ENCODE results near the gene FADS1. TPM values are rescaled to one million over a fixed set of nuclear protein-coding genes. Genes with fewer than 3 reads are reported as not detected.
A peak's percentile ranks its signal among the peaks of the same experiment; 100 is the strongest.

Gene FADS1
- total RNA-seq, 2 donors from 2014 or later: 21.8 to 28.4 TPM

GRCh38 chr11:61832754-61833153, 16.0 kb upstream of the FADS1 start:
- Histone ChIP-seq H3K36me3 (no peaks in the 10 kb centered on the region), H3K9me3 (no peaks in the 10 kb centered on the region), H3K4me3 (no peak overlapping the region), H3K4me1 (peaks cover 0 to 63% of the 10 kb centered on the region in 2 donors), H3K27me3 (no peaks in the 10 kb centered on the region), H3K27ac (no peak overlapping the region)
- TF ChIP-seq CTCF (IDR thresholded peaks at IDR 0.05): no peak
- no peak for DNase-seq (ENCODE audit: low spot score)

- no peaks in the 10 kb centered on the region for H3K36me3 ChIP-seq
- DNase-seq (ENCODE audit: low spot score): no peak
- no peaks in the 10 kb centered on the region for H3K27me3 ChIP-seq
- no peak overlapping the region for H3K27ac ChIP-seq
- TF ChIP-seq CTCF (IDR thresholded peaks at IDR 0.05): no peak
- H3K4me3 ChIP-seq: no peak overlapping the region
- no peaks in the 10 kb centered on the region for H3K9me3 ChIP-seq
- H3K4me1 ChIP-seq: peaks cover 0 to 66% of the 10 kb centered on the region in 2 donors
Observed at GRCh38 chr11:61832207-61832606, 15.4 kb upstream of the FADS1 start.

DNA sequence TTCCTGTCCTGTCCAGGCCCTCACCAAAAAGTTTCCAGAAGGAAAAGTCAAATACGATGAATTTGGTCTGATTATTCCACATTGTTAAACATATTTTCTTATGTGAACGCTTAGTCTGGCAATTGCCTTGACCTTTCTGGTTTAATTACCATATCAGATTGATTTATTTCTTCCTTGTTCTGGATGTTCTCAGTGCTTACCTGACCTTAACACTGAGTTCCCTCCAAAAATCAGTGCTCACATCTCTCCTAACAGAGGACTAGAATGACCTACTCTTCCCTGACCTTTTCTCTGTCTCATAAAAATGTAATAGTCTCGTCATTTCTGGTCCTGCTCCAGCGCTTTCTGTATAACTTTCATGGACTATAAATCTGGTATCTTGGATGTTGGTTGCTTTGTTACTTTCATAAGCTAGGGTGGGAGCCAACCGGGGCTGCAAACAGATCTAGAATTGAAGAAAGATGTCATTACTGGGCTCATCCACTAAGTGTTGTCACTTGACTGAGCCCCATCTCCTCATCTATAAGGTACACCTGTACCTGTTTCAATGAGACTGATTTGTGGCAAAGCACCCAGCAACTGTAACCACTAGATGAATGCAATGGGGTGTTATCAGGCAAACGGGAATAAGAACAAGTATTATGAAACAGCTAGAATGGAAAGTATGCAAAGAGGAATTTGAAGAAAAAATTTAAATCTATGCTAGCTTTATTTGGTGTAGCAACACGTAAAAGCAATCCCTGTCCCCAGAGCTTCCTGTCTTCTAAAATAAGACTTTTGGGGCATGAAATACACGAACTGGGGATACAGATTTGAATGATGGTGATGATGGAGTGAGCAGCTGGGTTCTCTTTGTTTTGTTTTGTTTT, 13.7 kb upstream of the FADS1 start:
- Histone ChIP-seq H3K4me3 (no peak overlapping the region), H3K27me3 (no peaks in the 10 kb centered on the region), H3K27ac (peak overlapping the region; percentile 42 to 77)

GRCh38 chr11:61829806-61830205, 13.0 kb upstream of the FADS1 start:
- H3K27me3 ChIP-seq: no peaks in the 10 kb centered on the region
- DNase-seq (ENCODE audit: low spot score): no peak
- no peak for TF ChIP-seq CTCF (IDR thresholded peaks at IDR 0.05)
- no peak overlapping the region for H3K4me3 ChIP-seq
- peaks cover 0 to 60% of the 10 kb centered on the region in 2 donors for H3K4me1 ChIP-seq
- H3K9me3 ChIP-seq: no peaks in the 10 kb centered on the region
- H3K27ac ChIP-seq: peak overlapping the region; percentile 77 to 84
- H3K36me3 ChIP-seq: no peaks in the 10 kb centered on the region

More for the DNA sequence above, 13.7 kb upstream of the FADS1 start:
- Histone ChIP-seq H3K36me3 (no peaks in the 10 kb centered on the region), H3K9me3 (no peaks in the 10 kb centered on the region), H3K4me1 (peaks cover 0 to 66% of the 10 kb centered on the region in 2 donors)
- no peak for DNase-seq (ENCODE audit: low spot score)
- no peak for TF ChIP-seq CTCF (IDR thresholded peaks at IDR 0.05)

DNA sequence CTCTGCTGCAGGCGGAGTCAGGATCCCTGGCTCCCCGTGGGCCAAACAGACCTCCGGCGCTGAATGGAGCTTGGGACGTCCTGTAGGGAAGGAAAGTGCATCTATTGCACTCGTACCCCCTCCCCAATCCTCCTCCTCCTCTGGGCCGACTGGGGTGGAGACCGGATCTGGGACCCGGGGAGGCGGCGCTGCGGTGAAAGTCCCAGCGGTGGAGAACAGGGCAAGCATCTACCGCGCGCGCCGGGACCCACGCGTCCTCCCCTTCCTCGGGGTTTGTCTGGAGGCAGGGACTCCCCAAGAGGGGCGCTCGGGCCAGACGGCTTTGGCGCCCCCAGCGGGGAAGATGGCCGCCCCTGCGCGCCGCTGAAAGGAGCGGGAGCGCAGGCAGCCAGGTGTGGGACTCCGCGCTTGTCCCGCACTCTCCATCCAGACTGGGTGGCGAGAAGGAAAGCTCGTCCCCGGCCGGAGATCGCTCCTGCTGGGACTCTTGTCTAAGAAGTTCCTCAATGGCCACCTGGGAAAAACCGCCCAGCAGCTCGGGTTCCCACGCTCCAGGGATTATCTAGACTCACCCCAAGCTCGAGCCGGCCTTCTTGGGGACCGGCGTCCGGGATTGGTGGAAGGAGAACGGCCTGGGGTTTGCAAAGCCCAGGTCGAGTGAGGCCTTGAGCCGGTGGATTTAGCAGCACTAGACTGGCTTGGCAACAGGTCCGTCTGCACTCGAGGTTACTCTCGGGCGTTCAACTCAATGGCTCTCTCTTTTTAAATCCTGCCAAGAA, 12.0 kb upstream of the FADS1 start:
- Histone ChIP-seq H3K27ac (peak overlapping the region; percentile 77 to 84), H3K4me1 (peaks cover 0 to 50% of the 10 kb centered on the region in 2 donors), H3K27me3 (no peaks in the 10 kb centered on the region), H3K4me3 (peak overlapping the region; percentile 37 to 67), H3K36me3 (no peaks in the 10 kb centered on the region), H3K9me3 (no peaks in the 10 kb centered on the region)
- TF ChIP-seq CTCF (IDR thresholded peaks at IDR 0.05): peak; percentile 32 to 63
- no peak for DNase-seq (ENCODE audit: low spot score)

Measured in right atrium auricular region (tissue), 2 donors.